IMR-90 (cell line): Measurements from ENCODE around the gene MCFD2.

Experiments used
- FOS ChIP-seq: fragments of 150-350 bp; IDR thresholded peaks from 2 replicates; pipeline ENCODE4 v1.6.1; 2016; ENCODE audit warnings: low read depth, low read length
- POLR2A ChIP-seq: IDR thresholded peaks from 2 replicates; pipeline ENCODE4 v1.6.1; 2012; ENCODE audit warnings: mild to moderate bottlenecking, low read depth, low read length
- TF ChIP-seq, protein P1 (sequence below): conservative IDR thresholded peaks from 2 replicates; pipeline ENCODE4 v1.5.1; 2012; ENCODE audit warnings: mild to moderate bottlenecking, low read depth, low read length, improper control_type of control experiment

DNA sequence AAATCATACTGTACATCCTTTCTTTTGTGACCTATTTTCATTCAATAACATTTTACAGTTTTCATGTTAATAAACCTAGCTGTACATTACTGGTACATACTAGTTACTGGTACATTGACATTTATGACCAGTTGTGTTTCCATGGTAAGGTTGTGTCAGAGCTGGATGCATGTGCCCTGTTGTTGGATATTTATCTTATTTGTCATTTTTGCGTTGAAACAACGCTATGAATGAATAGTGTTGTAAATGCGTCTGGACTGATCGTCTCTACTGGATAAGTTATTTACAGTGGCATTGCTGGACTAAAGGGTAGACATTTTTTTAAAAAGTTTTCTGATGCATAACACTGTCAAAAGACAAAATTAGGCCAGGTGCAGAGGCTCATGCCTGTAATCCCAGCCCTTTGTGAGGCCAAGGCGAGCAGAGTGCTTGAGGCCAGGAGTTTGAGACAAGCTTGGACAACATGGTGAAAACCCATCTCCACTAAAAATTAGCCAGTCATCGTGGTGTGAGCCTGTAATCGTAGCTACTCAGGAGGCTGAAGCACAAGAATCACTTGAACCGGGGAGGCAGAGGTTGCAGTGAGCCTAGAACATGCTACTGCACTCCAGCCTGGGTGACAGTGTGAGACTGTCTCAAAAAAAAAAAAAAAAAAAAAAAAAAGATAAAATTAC lies 40.2 kb downstream of the MCFD2 start:
- TF ChIP-seq FOS = no peak
- no peak for TF ChIP-seq POLR2A
- TF ChIP-seq, protein P1, sequence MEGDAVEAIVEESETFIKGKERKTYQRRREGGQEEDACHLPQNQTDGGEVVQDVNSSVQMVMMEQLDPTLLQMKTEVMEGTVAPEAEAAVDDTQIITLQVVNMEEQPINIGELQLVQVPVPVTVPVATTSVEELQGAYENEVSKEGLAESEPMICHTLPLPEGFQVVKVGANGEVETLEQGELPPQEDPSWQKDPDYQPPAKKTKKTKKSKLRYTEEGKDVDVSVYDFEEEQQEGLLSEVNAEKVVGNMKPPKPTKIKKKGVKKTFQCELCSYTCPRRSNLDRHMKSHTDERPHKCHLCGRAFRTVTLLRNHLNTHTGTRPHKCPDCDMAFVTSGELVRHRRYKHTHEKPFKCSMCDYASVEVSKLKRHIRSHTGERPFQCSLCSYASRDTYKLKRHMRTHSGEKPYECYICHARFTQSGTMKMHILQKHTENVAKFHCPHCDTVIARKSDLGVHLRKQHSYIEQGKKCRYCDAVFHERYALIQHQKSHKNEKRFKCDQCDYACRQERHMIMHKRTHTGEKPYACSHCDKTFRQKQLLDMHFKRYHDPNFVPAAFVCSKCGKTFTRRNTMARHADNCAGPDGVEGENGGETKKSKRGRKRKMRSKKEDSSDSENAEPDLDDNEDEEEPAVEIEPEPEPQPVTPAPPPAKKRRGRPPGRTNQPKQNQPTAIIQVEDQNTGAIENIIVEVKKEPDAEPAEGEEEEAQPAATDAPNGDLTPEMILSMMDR = no peak
